Adrenal gland (tissue), 5 donors: ENCODE data around the gene IFT22.

Experiments
- POLR2A ChIP-seq, 2 donors: fragments of 450-650 bp; IDR thresholded peaks; one replicate each; pipeline ENCODE4 v1.6.1; 2017; ENCODE audit warnings: antibody characterized with exemption in 2 of 2, mild to moderate bottlenecking in 2 of 2, moderate library complexity in 1 of 2
- TF ChIP-seq, protein P1 (sequence below), 6 experiments: fragments of 450-650 bp in 4 of 6; fragments of 200-600 bp in 2 of 6; sonication (generic) in 1 of 6; IDR thresholded peaks; 1 replicate in 5 of 6; 2 replicates in 1 of 6; pipeline versions ENCODE4 v1.5.1 to v1.8.0; 2016 to 2021; ENCODE audit warnings: antibody characterized with exemption in 6 of 6, mild to moderate bottlenecking in 2 of 6, moderate library complexity in 1 of 6
- donor health status: DM: no; HTN: no; CAD: no.

DNA sequence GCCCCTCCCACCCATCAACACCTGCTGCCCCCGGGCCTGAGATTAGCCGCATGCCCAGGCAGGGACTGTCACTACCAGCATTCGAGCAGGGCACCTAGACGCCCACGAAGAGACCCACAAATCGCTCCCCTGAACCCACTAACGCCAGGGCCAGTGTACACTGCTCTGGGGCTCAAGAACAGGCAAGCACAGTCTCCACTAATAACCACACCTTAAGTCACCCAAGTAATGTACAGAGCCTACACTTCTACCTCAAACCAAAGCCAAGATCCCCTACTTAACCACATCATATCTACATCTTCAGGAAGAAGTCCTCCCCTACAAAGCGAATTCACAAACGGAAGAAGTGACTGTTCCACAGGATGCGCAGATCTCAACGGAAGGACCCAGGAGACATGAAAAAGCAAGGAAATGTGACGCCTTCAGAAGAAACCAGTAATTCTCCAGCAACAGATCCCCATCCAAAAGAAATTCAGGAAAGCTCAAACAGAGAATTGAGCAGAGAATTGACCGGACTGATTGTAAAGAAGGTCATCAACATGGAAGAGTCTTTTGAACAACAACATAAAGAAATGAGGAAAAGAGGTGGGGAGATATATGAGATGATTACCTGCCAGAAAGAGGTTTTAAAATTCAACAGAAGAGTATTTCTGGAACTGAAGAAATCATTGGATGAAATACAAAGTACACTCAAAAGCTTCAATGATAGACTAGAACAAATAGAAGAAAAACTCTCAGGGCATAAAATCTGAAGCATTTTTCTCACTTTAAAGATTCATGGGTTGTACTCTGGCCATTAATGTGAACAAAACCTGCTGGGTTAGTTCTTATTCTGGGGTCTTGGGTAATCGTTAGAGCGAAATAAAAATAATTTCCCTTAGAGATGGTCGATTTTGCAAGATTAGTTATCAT lies 20.9 kb downstream of the IFT22 start:
- TF ChIP-seq, protein P1, sequence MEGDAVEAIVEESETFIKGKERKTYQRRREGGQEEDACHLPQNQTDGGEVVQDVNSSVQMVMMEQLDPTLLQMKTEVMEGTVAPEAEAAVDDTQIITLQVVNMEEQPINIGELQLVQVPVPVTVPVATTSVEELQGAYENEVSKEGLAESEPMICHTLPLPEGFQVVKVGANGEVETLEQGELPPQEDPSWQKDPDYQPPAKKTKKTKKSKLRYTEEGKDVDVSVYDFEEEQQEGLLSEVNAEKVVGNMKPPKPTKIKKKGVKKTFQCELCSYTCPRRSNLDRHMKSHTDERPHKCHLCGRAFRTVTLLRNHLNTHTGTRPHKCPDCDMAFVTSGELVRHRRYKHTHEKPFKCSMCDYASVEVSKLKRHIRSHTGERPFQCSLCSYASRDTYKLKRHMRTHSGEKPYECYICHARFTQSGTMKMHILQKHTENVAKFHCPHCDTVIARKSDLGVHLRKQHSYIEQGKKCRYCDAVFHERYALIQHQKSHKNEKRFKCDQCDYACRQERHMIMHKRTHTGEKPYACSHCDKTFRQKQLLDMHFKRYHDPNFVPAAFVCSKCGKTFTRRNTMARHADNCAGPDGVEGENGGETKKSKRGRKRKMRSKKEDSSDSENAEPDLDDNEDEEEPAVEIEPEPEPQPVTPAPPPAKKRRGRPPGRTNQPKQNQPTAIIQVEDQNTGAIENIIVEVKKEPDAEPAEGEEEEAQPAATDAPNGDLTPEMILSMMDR (IDR thresholded peaks at IDR 0.05) = no peak
- no peak for TF ChIP-seq POLR2A (IDR thresholded peaks at IDR 0.05)
